SU-DHL-6 (cell line): ENCODE measurements around the gene DUSP21.
"Not testable (repeated sequence)": the region's sequence is repeated elsewhere in the genome, so short reads cannot be mapped to it uniquely, and the experiment has no call there.

ENCODE experiments used
- H2AFZ ChIP-seq: fragments of 200-600 bp; sonication (generic); 2 replicates; pipeline ENCODE4 v1.6.1; 2014; ENCODE audit warnings: low read depth, mild to moderate bottlenecking, moderate library complexity, mixed read lengths, antibody characterized with exemption, low read length; ENCODE audit not compliant: severe bottlenecking
- H3F3A ChIP-seq: fragments of 200-600 bp; shearing (Covaris generic); 2 replicates; pipeline ENCODE4 v1.6.0; 2016; ENCODE audit warnings: antibody characterized with exemption, mild to moderate bottlenecking; ENCODE audit not compliant: insufficient read depth
- H3K27ac ChIP-seq: fragments of 200-600 bp; sonication (generic); 2 replicates; pipeline ENCODE4 v1.5.1; 2016; ENCODE audit warnings: low read depth, mild to moderate bottlenecking, low read length, moderate library complexity, mixed read lengths
- H3K27me3 ChIP-seq: fragments of 200-600 bp; sonication (generic), shearing (Covaris generic); 2 replicates; pipeline ENCODE4 v1.6.0; 2014; ENCODE audit warnings: mild to moderate bottlenecking, low read length
- H3K36me3 ChIP-seq: fragments of 200-600 bp; sonication (generic); 2 replicates; pipeline ENCODE4 v1.6.1; 2014; ENCODE audit warnings: mild to moderate bottlenecking, low read length, mixed read lengths
- H3K4me2 ChIP-seq: fragments of 300-600, 200-600 bp; shearing (Covaris generic), sonication (generic); 2 replicates; pipeline ENCODE4 v1.6.0; 2014; ENCODE audit warnings: low read length, low read depth, mild to moderate bottlenecking; ENCODE audit not compliant: poor library complexity, severe bottlenecking
- H3K4me3 ChIP-seq: fragments of 200-600 bp; sonication (generic); 2 replicates; pipeline ENCODE4 v1.5.1; 2014; ENCODE audit warnings: antibody characterized with exemption, low read length, mild to moderate bottlenecking, mixed read lengths; ENCODE audit not compliant: insufficient read depth, poor library complexity, severe bottlenecking
- H3K79me2 ChIP-seq: fragments of 200-600 bp; sonication (generic); 2 replicates; pipeline ENCODE4 v1.6.1; 2014; ENCODE audit warnings: mild to moderate bottlenecking, low read length, moderate library complexity; ENCODE audit not compliant: insufficient read depth
- H3K9ac ChIP-seq: fragments of 200-600 bp; sonication (generic); 2 replicates; pipeline ENCODE4 v1.7.0; 2014; ENCODE audit warnings: mild to moderate bottlenecking, low read length
- H3K9me2 ChIP-seq: fragments of 200-600 bp; sonication (generic); replicated peaks from 2 replicates; pipeline ENCODE4 v1.6.1; 2014; ENCODE audit warnings: low read length; ENCODE audit not compliant: insufficient read depth
- H3K9me3 ChIP-seq: fragments of 200-600 bp; sonication (generic); 2 replicates; pipeline ENCODE4 v1.6.1; 2014; ENCODE audit warnings: low read length, mixed read lengths; ENCODE audit not compliant: insufficient read depth
- H4K20me1 ChIP-seq: fragments of 200-600 bp; sonication (generic); 2 replicates; pipeline ENCODE4 v1.6.1; 2014; ENCODE audit warnings: low read depth, mild to moderate bottlenecking, antibody characterized with exemption, low read length, moderate library complexity, mixed read lengths
- EZH2phosphoT487 ChIP-seq: fragments of 200-600 bp; sonication (generic), shearing (Covaris generic); conservative IDR thresholded peaks from 2 replicates; pipeline ENCODE4 v1.6.1; 2018; ENCODE audit warnings: mild to moderate bottlenecking, antibody characterized with exemption, low read length, moderate library complexity, mixed read lengths
- TF ChIP-seq, protein P1 (sequence below): fragments of 200-600 bp; sonication (generic); IDR thresholded peaks from one replicate; pipeline ENCODE4 v1.5.1; 2017; ENCODE audit warnings: antibody characterized with exemption, mild to moderate bottlenecking, low read length, moderate library complexity; ENCODE audit not compliant: insufficient read depth, poor library complexity, severe bottlenecking

DUSP21 gene

DNA sequence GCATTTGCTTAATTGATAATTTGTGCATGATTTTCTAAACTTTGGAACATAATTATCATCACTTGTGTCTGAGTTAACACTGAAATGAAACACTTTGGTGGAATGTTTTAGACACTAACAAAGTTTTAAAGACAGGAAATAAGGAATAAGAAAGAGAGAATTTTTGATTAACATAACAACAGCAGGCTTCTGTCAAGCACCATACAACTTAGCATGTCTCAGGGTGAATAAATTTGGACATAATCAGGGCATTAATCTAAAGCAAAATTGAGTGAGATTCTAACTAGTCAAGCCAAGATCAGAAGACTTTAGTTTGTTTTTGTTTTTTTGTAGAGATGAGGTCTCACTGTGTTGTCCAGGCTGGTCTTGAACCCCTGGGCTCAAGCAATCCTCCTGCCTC lies 28.1 kb upstream of the DUSP21 start:
- Histone ChIP-seq H3F3A (no peaks in the 10 kb centered on the region), H3K9ac (no peak overlapping the region)

DNA sequence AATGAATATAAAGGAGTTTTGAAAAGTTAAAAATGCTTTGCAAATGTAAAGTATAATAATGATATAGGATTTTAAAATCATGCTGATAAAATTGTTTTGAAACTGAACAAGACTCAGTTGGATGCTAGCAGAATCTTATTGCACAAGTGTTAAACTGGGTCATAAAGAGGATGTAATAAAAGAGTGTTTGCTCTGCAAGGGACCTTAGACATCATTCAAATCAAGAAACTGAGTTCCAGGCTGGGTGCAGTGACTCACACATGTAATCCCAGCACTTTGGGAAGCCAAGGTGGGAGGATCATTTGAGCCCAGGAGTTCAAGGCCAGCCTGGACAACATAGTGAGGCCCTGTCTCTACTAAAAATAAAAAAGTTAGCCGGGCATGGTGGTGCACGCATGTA lies 27.5 kb upstream of the DUSP21 start:
- Histone ChIP-seq H3K36me3 (no peaks in the 10 kb centered on the region), H3K9me2 (no peaks in the 10 kb centered on the region), H2AFZ (no peak overlapping the region), H3K79me2 (no peaks in the 10 kb centered on the region), H3K27ac (no peak overlapping the region), H3K9me3 (no peaks in the 10 kb centered on the region), H3K4me3 (no peak overlapping the region), H4K20me1 (no peaks in the 10 kb centered on the region), H3K27me3 (no peaks in the 10 kb centered on the region), H3F3A (no peaks in the 10 kb centered on the region), H3K9ac (no peak overlapping the region), H3K4me2 (no peak overlapping the region)
- no peak for TF ChIP-seq EZH2phosphoT487
- TF ChIP-seq, protein P1, sequence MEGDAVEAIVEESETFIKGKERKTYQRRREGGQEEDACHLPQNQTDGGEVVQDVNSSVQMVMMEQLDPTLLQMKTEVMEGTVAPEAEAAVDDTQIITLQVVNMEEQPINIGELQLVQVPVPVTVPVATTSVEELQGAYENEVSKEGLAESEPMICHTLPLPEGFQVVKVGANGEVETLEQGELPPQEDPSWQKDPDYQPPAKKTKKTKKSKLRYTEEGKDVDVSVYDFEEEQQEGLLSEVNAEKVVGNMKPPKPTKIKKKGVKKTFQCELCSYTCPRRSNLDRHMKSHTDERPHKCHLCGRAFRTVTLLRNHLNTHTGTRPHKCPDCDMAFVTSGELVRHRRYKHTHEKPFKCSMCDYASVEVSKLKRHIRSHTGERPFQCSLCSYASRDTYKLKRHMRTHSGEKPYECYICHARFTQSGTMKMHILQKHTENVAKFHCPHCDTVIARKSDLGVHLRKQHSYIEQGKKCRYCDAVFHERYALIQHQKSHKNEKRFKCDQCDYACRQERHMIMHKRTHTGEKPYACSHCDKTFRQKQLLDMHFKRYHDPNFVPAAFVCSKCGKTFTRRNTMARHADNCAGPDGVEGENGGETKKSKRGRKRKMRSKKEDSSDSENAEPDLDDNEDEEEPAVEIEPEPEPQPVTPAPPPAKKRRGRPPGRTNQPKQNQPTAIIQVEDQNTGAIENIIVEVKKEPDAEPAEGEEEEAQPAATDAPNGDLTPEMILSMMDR: no peak

More for the DNA sequence above, 28.1 kb upstream of the DUSP21 start:
- H2AFZ ChIP-seq: no peak overlapping the region
- H3K27ac ChIP-seq: no peak overlapping the region
- H3K4me2 ChIP-seq: no peak overlapping the region
- H4K20me1 ChIP-seq: no peaks in the 10 kb centered on the region
- H3K27me3 ChIP-seq: no peaks in the 10 kb centered on the region
- no peaks in the 10 kb centered on the region for H3K79me2 ChIP-seq
- no peaks in the 10 kb centered on the region for H3K9me2 ChIP-seq
- no peaks in the 10 kb centered on the region for H3K9me3 ChIP-seq
- H3K36me3 ChIP-seq: no peaks in the 10 kb centered on the region
- no peak for TF ChIP-seq EZH2phosphoT487
- TF ChIP-seq, protein P1: no peak
- H3K4me3 ChIP-seq: no peak overlapping the region

DNA sequence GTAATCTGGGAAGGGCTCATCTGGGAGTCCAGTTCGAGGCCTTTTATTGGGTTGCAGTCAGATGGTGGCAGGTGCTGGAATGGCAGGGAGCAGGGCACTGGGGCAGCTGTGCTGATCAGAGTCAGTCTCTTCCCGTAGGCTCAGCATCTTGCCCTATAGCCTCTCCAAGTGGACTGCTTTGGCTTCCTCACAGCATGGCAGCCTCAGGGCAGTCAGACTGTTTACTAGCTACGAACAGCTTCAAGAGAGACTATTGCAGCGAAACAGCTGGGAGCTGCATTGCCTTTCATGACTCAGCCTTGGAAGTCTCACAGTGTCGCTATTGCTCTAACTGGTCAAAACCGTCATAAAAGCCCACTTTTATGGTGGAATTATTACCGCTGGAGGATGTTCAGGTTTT lies 26.8 kb upstream of the DUSP21 start:
- Histone ChIP-seq H3K4me2 (no peak overlapping the region), H3K36me3 (no peaks in the 10 kb centered on the region), H3K9me3 (no peaks in the 10 kb centered on the region), H3K27ac (no peak overlapping the region), H3K9me2 (no peaks in the 10 kb centered on the region), H3K9ac (no peak overlapping the region), H3K27me3 (no peaks in the 10 kb centered on the region), H2AFZ (no peak overlapping the region), H3F3A (no peaks in the 10 kb centered on the region), H4K20me1 (no peaks in the 10 kb centered on the region), H3K4me3 (no peak overlapping the region), H3K79me2 (no peaks in the 10 kb centered on the region)
- TF ChIP-seq, protein P1: no peak
- TF ChIP-seq EZH2phosphoT487: no peak

DNA sequence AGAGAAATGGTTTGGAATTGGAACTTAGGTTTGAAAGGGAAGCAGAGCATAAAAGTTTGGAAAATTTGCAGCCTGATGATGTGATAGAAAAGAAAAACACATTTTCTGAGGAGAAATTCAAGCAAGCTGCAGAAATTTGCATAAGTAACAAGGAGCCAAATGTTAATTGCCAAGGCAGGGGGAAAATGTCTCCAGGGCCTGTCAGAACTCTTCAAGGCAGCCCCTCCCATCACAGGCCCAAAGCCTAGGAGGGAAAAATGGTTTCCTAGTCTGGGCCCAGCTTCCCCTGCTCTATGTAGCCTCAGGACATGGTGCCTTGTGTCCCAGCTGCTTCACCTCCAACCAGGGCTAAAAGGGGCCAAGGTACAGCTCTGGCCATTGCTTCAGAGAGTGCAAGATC lies 21.2 kb upstream of the DUSP21 start:
- H3K9me2 ChIP-seq: no peaks in the 10 kb centered on the region
- H3K36me3 ChIP-seq: no peaks in the 10 kb centered on the region
- H3K9ac ChIP-seq: no peak overlapping the region
- H3K4me3 ChIP-seq: no peak overlapping the region
- H2AFZ ChIP-seq: no peak overlapping the region
- TF ChIP-seq, protein P1: no peak
- TF ChIP-seq EZH2phosphoT487: no peak
- no peaks in the 10 kb centered on the region for H3K79me2 ChIP-seq
- no peaks in the 10 kb centered on the region for H3F3A ChIP-seq
- no peak overlapping the region for H3K27ac ChIP-seq
- no peaks in the 10 kb centered on the region for H4K20me1 ChIP-seq
- H3K9me3 ChIP-seq: no peaks in the 10 kb centered on the region
- H3K27me3 ChIP-seq: no peaks in the 10 kb centered on the region
- H3K4me2 ChIP-seq: no peak overlapping the region

DNA sequence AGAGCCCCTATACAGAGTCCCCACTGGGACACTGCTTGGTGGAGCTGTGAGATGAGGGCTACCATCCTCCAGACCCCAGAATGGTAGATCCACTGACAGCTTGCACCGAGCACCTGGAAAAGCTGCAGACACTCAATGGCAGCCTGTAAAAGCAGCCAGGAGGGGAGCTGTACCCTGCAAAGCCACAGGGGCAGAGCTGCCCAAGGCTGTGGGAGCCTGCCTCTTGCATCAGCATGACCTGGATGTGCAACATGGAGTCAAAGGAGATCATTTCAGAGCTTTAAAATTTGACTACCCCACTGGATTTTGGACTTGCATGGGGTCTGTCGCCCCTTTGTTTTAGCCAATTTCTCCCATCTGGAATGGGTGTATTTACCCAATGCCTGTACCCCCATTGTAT lies 20.6 kb upstream of the DUSP21 start:
- not testable (repeated sequence) for H3K4me3 ChIP-seq, H3K27ac ChIP-seq, H4K20me1 ChIP-seq, H3K9ac ChIP-seq, H3K4me2 ChIP-seq, H3K79me2 ChIP-seq, H3K9me3 ChIP-seq, H2AFZ ChIP-seq, H3K36me3 ChIP-seq, H3F3A ChIP-seq, H3K27me3 ChIP-seq, H3K9me2 ChIP-seq
